Panc1 (cell line): Measurements from ENCODE around the gene NKAIN2. TPM values are rescaled to one million over a fixed set of nuclear protein-coding genes. Genes with fewer than 3 reads are reported as not detected.
"Not testable (repeated sequence)": the region's sequence is repeated elsewhere in the genome, so short reads cannot be mapped to it uniquely, and the experiment has no call there.

ENCODE experiments used
- ATAC-seq: fragments of 200-7000 bp; cut with Tn5 transposase; 2 replicates; pipeline ENCODE4 v1.9.1; 2020; ENCODE audit warnings: mild to moderate bottlenecking, moderate library complexity
- BruUV-seq: library from RNA; stranded (reverse); fragments of 400-500 nt; replicated peaks from 2 replicates; lab custom pipeline; 2021; lab: Mats Ljungman, UMichigan
- CTCF ChIA-PET: fragments of 300-600 bp; sonication (Branson Sonifier 250); formaldehyde crosslinking; loops from one replicate; lab custom pipeline; 2022; ENCODE audit warnings: antibody characterized with exemption; lab: Charles Lee
- POLR2A ChIA-PET: fragments of 300-600 bp; sonication (Branson Sonifier 250); formaldehyde crosslinking; loops from one replicate; lab custom pipeline; 2022; ENCODE audit warnings: antibody characterized with exemption; lab: Charles Lee
- DNase-seq: peaks from one replicate; pipeline ENCODE4 v3.0.0-alpha.2; 2010; ENCODE audit warnings: low read depth, low spot score
- H3K27ac ChIP-seq: 2 replicates; pipeline ENCODE4 v1.5.1; 2011; ENCODE audit warnings: mild to moderate bottlenecking, low read length, inconsistent platforms
- H3K27me3 ChIP-seq: fragments of 200-500 bp; sonication (Bioruptor generic); 2 replicates; pipeline ENCODE4 v1.6.0; 2014; ENCODE audit warnings: low read length, inconsistent platforms; ENCODE audit not compliant: control insufficient read depth, insufficient read depth
- H3K36me3 ChIP-seq: fragments of 200-500 bp; sonication (Bioruptor generic); 2 replicates; pipeline ENCODE4 v1.5.1; 2014; ENCODE audit warnings: inconsistent platforms, mild to moderate bottlenecking, low read length, moderate library complexity; ENCODE audit not compliant: control insufficient read depth, insufficient read depth
- H3K4me1 ChIP-seq: 2 replicates; pipeline ENCODE4 v1.5.1; 2011; ENCODE audit warnings: inconsistent platforms, mild to moderate bottlenecking, low read length, moderate library complexity; ENCODE audit not compliant: control insufficient read depth, insufficient read depth
- H3K4me3 ChIP-seq, 2 experiments: 2 replicates each; pipeline ENCODE4 v1.5.1; 2011 to 2012; ENCODE audit warnings: low read depth in 2 of 2, low read length in 2 of 2, mild to moderate bottlenecking in 2 of 2, inconsistent platforms in 1 of 2, moderate library complexity in 1 of 2
- H3K9me3 ChIP-seq: fragments of 200-500 bp; sonication (Bioruptor generic); 2 replicates; pipeline ENCODE4 v1.5.1; 2014; ENCODE audit warnings: low read depth, mild to moderate bottlenecking, inconsistent platforms, low read length, moderate library complexity; ENCODE audit not compliant: control insufficient read depth, insufficient read depth
- POLR2AphosphoS5 ChIP-seq: IDR thresholded peaks from 2 replicates; pipeline ENCODE4 v1.6.1; 2012; ENCODE audit warnings: mild to moderate bottlenecking, low read depth, low read length, moderate library complexity
- SIN3A ChIP-seq: IDR thresholded peaks from 2 replicates; pipeline ENCODE4 v1.6.1; 2012; ENCODE audit warnings: low read depth, mild to moderate bottlenecking, low read length, moderate library complexity, borderline replicate concordance; ENCODE audit not compliant: insufficient read depth
- TCF7L2 ChIP-seq: IDR thresholded peaks from 2 replicates; pipeline ENCODE4 v1.6.1; 2011; ENCODE audit warnings: mild to moderate bottlenecking, low read depth, low read length, inconsistent platforms
- in situ Hi-C: cut with HindIII; loops from 2 replicates; pipeline ENCODE4 v1.10.0; 2016; ENCODE audit warnings: low sequenced_read_pairs, low pct_unique_long_range_greater_than_20kb
- intact Hi-C: fragments of 100-400 bp; cut with micrococcal nuclease; formaldehyde crosslinking; loops from one replicate; pipeline ENCODE4 v1.10.0; 2022; ENCODE audit not compliant: unreplicated experiment
- total RNA-seq: library from RNA; stranded (reverse); gene quantifications from one replicate; pipeline ENCODE4 v1.2.1, GENCODE V29; 2021; ENCODE audit not compliant: unreplicated experiment
- TF ChIP-seq, protein P1 (sequence below): fragments of 450-650 bp; IDR thresholded peaks from 2 replicates; pipeline ENCODE4 v1.5.1; 2017; ENCODE audit warnings: mild to moderate bottlenecking
- TF ChIP-seq, protein P2 (sequence below), 2 experiments: IDR thresholded peaks; 2 replicates each; pipeline ENCODE4 v1.6.1; 2011 to 2012; ENCODE audit warnings: low read depth in 2 of 2, control low read depth in 1 of 2, low read length in 1 of 2, mild to moderate bottlenecking in 1 of 2, moderate library complexity in 1 of 2; ENCODE audit not compliant: insufficient read depth in 1 of 2

NKAIN2 gene
- total RNA-seq, 1 experiment from 2014 or later = 2.6 TPM

DNA sequence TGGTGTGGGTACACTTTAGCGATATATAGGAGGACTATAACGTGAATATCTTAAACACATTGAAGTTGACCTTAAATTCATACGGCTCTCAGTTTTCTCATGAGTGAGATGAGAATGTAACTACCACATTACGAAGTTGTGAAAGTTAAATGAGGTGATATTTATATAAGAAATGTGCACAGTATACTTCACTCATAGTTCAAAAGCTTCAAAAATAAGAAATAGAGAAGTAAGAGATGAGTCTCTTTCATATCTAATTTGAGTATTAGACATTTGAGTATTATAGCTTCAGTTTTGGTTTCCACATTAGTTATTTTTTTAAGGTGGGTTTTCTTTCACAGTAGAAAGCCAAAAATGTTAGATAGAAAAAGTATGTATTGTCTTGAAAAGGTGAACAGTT is 183.3 kb downstream of the NKAIN2 start:
- intact Hi-C loops = no loop called here
- TF ChIP-seq, protein P1, sequence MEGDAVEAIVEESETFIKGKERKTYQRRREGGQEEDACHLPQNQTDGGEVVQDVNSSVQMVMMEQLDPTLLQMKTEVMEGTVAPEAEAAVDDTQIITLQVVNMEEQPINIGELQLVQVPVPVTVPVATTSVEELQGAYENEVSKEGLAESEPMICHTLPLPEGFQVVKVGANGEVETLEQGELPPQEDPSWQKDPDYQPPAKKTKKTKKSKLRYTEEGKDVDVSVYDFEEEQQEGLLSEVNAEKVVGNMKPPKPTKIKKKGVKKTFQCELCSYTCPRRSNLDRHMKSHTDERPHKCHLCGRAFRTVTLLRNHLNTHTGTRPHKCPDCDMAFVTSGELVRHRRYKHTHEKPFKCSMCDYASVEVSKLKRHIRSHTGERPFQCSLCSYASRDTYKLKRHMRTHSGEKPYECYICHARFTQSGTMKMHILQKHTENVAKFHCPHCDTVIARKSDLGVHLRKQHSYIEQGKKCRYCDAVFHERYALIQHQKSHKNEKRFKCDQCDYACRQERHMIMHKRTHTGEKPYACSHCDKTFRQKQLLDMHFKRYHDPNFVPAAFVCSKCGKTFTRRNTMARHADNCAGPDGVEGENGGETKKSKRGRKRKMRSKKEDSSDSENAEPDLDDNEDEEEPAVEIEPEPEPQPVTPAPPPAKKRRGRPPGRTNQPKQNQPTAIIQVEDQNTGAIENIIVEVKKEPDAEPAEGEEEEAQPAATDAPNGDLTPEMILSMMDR = no peak
- no peak for TF ChIP-seq POLR2AphosphoS5
- TF ChIP-seq, protein P2, sequence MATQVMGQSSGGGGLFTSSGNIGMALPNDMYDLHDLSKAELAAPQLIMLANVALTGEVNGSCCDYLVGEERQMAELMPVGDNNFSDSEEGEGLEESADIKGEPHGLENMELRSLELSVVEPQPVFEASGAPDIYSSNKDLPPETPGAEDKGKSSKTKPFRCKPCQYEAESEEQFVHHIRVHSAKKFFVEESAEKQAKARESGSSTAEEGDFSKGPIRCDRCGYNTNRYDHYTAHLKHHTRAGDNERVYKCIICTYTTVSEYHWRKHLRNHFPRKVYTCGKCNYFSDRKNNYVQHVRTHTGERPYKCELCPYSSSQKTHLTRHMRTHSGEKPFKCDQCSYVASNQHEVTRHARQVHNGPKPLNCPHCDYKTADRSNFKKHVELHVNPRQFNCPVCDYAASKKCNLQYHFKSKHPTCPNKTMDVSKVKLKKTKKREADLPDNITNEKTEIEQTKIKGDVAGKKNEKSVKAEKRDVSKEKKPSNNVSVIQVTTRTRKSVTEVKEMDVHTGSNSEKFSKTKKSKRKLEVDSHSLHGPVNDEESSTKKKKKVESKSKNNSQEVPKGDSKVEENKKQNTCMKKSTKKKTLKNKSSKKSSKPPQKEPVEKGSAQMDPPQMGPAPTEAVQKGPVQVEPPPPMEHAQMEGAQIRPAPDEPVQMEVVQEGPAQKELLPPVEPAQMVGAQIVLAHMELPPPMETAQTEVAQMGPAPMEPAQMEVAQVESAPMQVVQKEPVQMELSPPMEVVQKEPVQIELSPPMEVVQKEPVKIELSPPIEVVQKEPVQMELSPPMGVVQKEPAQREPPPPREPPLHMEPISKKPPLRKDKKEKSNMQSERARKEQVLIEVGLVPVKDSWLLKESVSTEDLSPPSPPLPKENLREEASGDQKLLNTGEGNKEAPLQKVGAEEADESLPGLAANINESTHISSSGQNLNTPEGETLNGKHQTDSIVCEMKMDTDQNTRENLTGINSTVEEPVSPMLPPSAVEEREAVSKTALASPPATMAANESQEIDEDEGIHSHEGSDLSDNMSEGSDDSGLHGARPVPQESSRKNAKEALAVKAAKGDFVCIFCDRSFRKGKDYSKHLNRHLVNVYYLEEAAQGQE (IDR thresholded peaks at IDR 0.05; ENCODE audit: insufficient read depth in 1 of 2, low read depth in 2 of 2, low read length in 1 of 2) = no peak
- TF ChIP-seq SIN3A = no peak
- no peak for TF ChIP-seq TCF7L2
- ATAC-seq = no peak

DNA sequence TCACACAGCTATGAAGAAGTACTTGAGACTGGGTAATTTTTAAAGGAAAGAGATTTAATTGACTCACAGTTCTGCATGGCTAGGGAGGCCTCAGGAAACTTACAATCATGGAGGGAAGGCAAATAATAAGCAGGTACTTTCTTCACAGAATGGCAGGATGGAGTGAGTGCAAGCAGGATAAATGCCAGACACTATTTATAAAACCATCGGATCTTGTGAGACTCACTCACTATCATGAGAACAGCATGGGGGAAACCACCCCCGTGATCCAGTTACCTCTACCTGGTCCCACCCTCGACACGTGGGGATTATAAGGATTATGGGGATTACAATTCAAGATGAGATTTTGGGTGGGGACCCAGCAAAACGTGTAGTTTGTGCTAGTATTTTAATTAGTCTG is 186.3 kb downstream of the NKAIN2 start:
- H3K36me3 ChIP-seq, BruUV-seq, H3K4me1 ChIP-seq, ATAC-seq, H3K27ac ChIP-seq, intact Hi-C loops, DNase-seq, in situ Hi-C loops, POLR2A ChIA-PET, H3K9me3 ChIP-seq, CTCF ChIA-PET, H3K4me3 ChIP-seq, H3K27me3 ChIP-seq: not testable (repeated sequence)

More for the DNA sequence above, 183.3 kb downstream of the NKAIN2 start:
- CTCF ChIA-PET = no interaction called here
- no peaks in the 10 kb centered on the region for H3K4me1 ChIP-seq
- no peak overlapping the region for H3K27ac ChIP-seq
- POLR2A ChIA-PET = no interaction called here
- no peaks in the 10 kb centered on the region for H3K36me3 ChIP-seq
- H3K27me3 ChIP-seq = no peaks in the 10 kb centered on the region
- no peak overlapping the region for H3K4me3 ChIP-seq
- no peaks in the 10 kb centered on the region for H3K9me3 ChIP-seq
- no peak for DNase-seq
- BruUV-seq = no TSS peak
- in situ Hi-C loops = no loop called here

DNA sequence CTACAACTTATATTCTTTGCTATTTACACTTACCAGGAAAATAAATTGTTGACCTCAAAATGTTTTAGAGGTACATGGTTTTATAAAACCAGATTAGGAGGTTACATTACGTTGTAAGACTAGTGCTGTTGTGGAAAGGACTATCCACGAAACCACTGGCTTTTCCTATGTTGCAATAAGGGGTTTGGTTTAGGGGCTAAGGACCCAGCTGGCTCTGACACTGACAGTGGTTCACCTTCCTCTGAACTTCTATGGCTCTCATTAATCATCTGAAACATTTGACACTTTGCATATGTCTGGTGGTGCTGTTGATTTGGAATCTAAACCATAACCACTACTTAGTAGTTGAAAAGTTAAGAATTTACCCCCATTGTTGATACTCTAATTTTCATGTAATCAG is 186.7 kb downstream of the NKAIN2 start:
- intact Hi-C loops = no loop called here
- CTCF ChIA-PET = no interaction called here
- ATAC-seq = no peak

More for the DNA sequence above, 186.7 kb downstream of the NKAIN2 start:
- no peak overlapping the region for H3K4me3 ChIP-seq
- in situ Hi-C loops = no loop called here
- no peaks in the 10 kb centered on the region for H3K36me3 ChIP-seq
- no peaks in the 10 kb centered on the region for H3K9me3 ChIP-seq
- H3K27me3 ChIP-seq = no peaks in the 10 kb centered on the region
- TF ChIP-seq SIN3A (no peak), TCF7L2 (no peak), POLR2AphosphoS5 (no peak)
- TF ChIP-seq, protein P1 = no peak
- TF ChIP-seq, protein P2 (IDR thresholded peaks at IDR 0.05; ENCODE audit: insufficient read depth in 1 of 2, low read depth in 2 of 2, low read length in 1 of 2) = no peak
- POLR2A ChIA-PET = no interaction called here
- no TSS peak for BruUV-seq
- no peak for DNase-seq
- no peak overlapping the region for H3K27ac ChIP-seq
- H3K4me1 ChIP-seq = peaks cover 4% of the 10 kb centered on the region; the same call in 1 of the 2 replicates
